HG03097 (cell line): ENCODE results near the gene ADAP1.
"Not testable (repeated sequence)": the region's sequence is repeated elsewhere in the genome, so short reads cannot be mapped to it uniquely, and the experiment has no call there.

Source experiments
- ATAC-seq: cut with Tn5 transposase; IDR thresholded peaks from one replicate; pipeline ENCODE4 v1.9.1; 2021; ENCODE audit not compliant: unreplicated experiment, low FRiP score

Gene ADAP1

DNA sequence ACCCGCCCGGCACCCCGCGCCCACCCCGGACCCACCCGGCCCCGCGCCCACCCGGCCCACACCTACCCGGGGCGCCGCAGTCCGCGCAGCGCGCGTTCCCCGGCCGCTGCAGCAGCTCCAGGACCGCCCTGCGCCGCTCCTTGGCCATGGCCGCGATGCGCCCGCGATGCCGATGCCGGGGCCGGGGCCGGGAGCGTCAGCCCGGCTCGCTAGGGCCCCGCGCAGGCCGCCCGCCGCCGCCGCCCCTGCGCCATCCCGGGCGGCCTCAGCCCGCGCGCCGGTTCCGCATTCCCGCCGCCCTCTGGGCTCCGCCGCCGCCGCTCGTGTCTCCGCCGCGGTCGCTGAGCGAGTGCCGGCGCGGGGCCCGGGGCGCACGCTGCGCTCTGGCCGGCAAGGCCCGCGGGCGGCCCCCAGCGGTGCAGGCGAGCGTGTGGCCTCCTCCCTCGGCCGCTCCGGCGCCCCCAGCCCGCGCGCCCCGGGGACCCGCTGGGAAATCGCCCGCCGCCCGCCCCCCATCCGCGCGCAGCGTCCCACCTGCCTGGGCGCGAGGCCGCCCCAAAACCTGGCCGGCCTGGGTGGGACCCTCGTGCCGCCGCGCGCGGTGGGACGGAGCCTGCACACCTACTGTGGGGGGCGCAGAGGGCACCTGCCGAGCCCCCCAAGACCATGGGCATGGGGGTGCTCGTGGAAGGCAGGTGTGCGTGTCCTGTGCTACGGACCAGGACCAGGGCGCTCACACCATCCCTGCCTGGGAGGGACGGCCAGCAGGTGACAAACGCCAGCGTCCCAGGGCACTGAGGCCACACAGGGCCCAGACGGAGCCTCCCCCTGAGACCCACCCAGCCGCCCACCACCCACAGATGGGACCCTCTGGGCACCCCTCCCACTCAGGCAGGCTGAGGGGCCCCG lies at the start of gene ADAP1:
Gene ADAP1 (minus strand): TSS at position 351 of the 909 bp plus-strand sequence. CDS start 203 bp downstream, at position 148.
- ATAC-seq: peak; percentile 45

DNA sequence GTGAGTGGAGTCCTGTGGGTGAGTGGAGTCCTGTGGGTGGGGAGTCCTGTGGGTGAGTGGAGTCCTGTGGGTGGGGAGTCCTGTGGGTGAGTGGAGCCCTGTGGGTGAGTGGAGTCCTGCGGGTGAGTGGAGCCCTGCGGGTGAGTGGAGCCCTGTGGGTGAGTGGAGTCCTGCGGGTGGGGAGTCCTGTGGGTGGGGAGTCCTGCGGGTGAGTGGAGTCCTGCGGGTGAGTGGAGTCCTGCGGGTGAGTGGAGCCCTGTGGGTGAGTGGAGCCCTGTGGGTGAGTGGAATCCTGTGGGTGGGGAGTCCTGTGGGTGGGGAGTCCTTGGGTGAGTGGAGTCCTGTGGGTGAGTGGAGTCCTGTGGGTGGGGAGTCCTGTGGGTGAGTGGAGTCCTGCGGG lies 48.0 kb upstream of the ADAP1 start:
- not testable (repeated sequence) for ATAC-seq

DNA sequence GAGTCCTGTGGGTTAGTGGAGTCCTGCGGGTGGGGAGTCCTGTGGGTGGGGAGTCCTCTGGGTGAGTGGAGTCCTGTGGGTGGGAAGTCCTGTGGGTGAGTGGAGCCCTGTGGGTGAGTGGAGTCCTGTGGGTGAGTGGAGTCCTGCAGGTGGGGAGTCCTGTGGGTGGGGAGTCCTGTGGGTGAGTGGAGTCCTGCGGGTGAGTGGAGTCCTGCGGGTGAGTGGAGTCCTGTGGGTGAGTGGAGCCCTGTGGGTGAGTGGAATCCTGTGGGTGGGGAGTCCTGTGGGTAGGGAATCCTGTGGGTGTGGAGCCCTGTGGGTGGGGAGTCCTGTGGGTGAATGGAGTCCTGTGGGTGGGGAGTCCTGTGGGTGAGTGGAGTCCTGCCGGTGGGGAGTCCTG lies 47.5 kb upstream of the ADAP1 start:
- not testable (repeated sequence) for ATAC-seq

DNA sequence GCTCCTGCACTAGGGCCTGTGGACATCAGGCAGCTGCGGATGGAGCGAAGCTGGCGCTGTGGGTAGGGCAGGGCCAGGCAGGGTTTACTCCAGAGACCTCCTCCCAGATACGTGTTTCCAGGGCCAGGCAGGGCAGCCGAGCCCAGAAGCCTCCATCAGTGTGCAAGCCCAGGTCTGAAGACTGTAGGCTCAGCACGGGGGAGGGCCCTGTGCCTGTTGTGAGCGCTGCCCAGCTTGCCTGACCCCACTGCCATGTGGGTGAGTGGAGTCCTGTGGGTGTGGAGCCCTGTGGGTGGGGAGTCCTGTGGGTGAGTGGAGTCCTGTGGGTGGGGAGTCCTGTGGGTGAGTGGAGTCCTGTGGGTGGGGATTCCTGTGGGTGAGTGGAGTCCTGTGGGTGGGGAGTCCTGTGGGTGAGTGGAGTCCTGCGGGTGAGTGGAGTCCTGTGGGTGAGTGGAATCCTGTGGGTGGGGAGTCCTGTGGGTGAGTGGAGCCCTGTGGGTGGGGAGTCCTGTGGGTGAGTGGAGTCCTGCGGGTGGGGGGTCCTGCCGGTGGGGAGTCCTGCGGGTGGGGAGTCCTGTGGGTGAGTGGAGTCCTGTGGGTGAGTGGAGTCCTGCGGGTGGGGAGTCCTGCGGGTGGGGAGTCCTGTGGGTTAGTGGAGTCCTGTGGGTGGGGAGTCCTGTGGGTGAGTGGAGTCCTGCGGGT lies 46.7 kb upstream of the ADAP1 start:
- not testable (repeated sequence) for ATAC-seq

- ATAC-seq: no peak
Observed at GRCh38 chr7:999941-1000935, 45.8 kb upstream of the ADAP1 start.

- ATAC-seq: no peak
Observed at GRCh38 chr7:999149-999879, 44.8 kb upstream of the ADAP1 start.

DNA sequence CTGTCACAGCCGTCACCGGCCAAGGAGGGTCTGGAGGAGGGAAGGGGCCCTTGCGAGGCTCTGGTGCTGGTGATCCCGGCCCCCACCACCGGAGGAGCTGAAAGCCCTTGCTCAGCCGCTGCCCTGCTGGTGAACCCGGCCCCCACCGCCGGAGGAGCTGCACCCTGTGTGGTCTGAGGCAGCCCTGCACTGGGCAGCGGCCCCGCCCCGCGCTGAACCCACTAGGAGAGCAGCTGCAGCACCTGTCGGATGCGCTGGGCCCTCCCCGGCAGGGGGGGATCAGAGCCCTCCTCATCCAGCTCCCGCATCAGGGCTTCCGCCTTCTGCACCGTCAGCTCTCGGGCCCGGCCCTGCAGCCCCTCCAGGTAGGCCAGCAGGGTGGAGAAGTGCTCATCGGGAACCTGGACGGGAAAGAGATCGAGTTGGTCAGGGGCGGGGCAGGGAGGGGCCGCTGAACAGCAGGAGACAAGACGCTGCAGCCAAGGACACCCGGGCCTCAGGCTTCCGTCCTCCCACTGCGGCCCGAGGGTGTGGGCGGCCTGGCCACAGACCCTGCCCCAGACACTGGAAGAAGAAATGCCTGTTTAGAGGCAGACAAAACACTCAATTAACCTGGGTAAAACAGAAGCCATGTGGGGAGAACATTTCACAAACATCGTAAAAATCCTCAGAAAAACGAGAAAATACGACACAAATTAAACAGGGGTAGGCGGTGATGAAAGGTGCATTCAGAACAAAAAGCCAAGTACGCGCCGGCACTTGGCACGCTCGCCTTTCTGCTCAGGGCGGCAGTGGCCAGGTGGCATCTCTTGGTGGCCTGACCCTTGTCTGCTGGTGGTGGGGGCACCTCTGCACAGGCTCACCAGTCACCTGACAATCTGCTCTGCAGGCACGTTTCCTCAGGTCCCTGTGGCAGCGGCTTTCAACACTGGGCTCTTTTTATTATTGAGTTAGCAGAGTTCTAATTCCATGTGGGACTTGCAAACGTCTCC lies 43.2 kb upstream of the ADAP1 start:
- ATAC-seq: no peak

GRCh38 chr7:996079-996872 lies 41.8 kb upstream of the ADAP1 start:
- no peak for ATAC-seq

DNA sequence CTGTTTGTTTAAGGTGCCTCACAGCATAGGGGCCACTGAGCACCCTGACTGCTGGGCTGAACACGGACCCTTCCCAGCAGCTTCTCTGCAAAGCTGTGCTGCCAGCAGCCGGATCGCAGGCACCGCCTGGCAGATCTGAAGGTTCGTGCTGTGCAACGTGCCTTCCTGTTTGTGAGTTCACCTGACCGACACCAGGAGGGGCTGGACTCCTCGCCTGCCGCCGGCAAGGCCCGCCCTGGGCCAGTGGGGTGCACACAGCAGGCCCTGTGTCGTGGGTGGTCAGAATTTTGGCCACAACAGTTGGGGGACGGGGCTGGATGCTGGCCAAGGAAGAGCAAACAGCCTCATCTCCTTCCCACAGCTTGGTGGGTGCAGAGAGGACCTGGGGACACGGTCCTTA lies 41.1 kb upstream of the ADAP1 start:
- ATAC-seq: no peak

DNA sequence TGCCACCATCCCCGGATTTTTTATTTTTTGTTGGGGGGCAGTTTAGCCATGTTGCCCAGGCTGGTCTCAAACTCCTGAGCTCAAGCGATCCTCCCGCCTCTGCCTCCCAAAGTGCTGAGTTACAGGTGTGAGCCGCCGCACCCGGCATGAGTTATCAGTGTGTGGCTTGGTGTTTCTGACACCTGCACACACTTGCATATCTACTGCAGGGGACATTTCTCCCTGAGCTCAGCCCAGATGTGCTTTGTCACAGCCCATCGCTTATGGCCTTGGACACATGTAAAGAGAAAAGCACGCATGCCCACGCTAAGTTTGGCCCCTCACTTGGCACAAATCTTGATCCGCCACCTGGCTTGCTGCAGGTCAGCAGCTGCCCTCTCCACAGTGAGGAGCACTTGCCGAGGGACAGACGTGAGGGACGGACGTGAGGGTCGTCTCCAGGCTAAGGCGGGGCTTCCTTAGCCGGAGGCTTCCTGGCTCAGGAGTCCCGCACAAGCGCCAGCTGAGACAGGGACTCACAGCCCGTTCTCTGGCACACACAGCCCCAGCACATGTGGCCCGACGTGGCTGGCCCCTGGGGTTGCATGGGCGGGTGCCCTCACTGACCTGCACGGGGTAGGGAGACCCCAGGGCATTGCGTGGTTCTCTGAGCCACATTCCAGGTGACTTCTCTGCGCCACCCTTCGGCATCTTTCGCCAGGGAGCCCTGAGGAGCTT lies 40.3 kb upstream of the ADAP1 start:
- no peak for ATAC-seq

GRCh38 chr7:992709-993607 lies 38.5 kb upstream of the ADAP1 start:
- ATAC-seq: peak; percentile 83

GRCh38 chr7:991729-992656 lies 37.5 kb upstream of the ADAP1 start:
- no peak for ATAC-seq

- no peak for ATAC-seq
Observed at GRCh38 chr7:990933-991728, 36.7 kb upstream of the ADAP1 start.

DNA sequence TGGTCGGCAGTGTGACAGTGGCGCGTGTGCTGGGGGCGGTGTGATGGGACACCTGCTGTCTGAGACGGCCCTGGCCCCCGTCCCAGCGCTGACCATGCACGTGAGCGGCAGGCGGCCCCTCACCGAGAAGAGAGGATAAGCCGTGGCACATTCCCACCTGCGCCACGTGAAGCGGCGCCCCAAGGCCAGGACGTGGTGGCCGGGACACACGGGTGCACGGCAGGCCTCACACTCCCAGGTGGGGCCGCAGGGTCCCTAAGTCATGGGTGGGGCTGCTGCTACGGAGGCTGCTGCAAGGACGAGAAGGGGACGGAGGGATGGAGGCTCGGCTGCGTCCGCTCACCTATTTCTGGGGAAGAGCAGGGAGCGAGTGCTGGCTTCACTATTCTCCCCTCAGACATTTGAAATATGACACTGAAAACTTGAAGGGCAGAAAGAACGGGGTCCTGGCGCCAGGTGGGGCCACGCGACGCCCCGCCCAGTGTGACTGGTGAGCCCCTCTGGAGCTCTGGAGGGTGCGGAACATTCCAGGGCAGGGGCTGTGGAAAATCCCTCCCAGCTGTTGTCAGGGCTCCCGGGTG lies 36.0 kb upstream of the ADAP1 start:
- ATAC-seq: no peak
